OCI-M1 (cell line): Measurements from ENCODE around the gene BBOF1.
"Not testable (repeated sequence)": the region's sequence is repeated elsewhere in the genome, so short reads cannot be mapped to it uniquely, and the experiment has no call there.

Experiments
- DNase-seq: peaks from one replicate; lab custom pipeline; 2025; lab: John Stamatoyannopoulos, UW

Gene BBOF1, protein sequence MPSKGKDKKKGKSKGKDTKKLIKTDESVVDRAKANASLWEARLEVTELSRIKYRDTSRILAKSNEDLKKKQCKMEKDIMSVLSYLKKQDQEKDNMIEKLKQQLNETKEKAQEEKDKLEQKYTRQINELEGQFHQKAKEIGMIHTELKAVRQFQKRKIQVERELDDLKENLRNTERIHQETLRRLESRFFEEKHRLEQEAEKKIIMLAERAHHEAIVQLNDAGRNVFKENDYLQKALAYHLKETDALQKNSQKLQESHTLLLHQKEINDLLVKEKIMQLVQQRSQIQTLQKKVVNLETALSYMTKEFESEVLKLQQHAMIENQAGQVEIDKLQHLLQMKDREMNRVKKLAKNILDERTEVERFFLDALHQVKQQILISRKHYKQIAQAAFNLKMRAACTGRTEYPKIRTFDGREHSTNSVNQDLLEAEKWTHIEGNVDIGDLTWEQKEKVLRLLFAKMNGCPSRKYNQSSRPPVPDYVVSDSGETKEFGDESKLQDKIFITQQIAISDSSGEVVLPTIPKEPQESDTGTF

DNA sequence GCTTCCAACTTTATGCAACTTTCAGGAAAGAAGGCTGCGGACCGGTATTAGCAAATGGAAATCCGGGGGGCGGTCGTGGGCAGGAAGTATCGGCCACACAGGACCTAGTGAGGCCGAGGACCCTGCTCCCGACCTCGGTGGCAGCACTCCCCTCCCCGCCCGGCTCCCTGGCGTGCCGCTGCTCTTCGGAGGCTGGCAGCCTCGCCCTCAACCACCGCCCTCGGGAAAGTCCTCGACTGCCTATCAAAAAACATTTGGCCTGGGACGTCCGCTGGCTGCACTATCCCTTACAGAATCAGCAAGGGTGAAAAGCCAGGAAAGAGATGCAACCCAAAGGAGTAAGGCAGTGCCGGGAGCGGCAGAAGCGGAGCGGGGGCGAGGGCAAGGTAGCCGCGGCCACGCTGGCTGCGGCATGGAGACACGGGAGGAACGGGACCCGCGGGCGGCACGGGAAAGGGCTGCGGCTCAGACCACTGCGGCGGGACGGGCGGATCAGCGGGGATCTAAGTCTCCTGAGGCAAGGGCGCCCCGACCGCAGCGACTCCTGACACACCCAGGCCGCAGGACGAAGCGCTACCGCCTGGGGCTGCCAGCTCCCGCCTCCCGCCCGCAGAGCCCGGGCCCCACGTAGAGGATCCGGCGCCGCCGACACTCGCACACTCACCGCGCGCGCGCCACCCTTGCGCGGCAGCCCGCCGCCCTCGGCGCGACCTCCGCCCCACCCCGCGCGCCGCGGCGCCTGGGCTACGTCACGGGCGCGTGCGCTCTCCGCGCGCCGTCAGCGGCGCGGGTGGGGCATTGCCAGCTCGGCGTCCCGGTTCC, at the start of gene BBOF1, which contains the start of gene ENTPD5:
Gene BBOF1 (plus strand): TSS at position 764 of the 822 bp plus-strand sequence. CDS start 130 bp downstream, outside the sequence.
Gene ENTPD5 (minus strand): TSS at position 703 of the 822 bp plus-strand sequence. CDS start 31,186 bp downstream, outside the sequence.
- DNase-seq: peak; percentile 84

- no peak for DNase-seq
Measured at GRCh38 chr14:73973497-73973896, 45.7 kb upstream of the BBOF1 start.

- DNase-seq: no peak
Measured at GRCh38 chr14:73976125-73976524, 43.0 kb upstream of the BBOF1 start.

GRCh38 chr14:73977896-73978295, 41.3 kb upstream of the BBOF1 start:
- DNase-seq: no peak

- no peak for DNase-seq
Measured at GRCh38 chr14:73988065-73988464, 31.1 kb upstream of the BBOF1 start.

- DNase-seq: not testable (repeated sequence)
Measured at GRCh38 chr14:73988656-73989055, 30.5 kb upstream of the BBOF1 start.

DNA sequence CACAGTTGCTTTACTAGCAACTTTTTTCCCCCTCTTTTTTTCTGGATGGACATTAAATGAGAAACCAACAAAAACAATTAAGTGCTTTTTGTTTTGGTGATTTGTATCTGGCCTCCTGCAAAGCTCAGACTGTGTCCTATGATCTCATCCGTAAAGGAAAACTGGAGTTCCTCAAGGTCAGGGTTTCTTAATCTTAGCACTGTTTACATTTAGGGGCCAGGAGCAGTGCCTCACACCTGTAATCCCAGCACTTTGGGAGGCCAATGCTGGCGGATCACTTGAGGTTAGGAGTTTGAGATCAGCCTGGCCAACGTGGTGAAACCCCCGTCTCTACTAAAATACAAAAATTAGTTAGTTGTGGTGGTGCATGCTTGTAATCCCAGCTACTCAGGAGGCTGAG, 28.1 kb upstream of the BBOF1 start:
- no peak for DNase-seq

DNA sequence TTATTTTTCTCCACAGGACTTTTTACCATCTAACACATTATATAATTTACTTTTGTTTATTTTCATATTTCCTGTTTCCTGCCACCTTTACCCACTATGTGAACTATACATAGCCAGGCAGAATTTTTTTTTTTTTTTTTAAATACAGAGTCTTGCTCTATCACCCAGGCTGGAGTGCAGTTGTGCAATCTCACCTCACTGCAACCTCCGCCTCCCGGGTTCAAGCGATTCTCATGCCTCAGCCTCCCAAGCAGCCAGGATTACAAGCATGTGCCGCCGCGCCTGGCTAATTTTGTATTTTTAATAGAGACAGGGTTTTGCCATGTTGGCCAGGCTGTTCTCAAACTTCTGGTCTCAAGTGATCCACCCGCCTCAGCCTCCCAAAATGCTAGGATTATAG, 24.2 kb upstream of the BBOF1 start:
- not testable (repeated sequence) for DNase-seq

DNA sequence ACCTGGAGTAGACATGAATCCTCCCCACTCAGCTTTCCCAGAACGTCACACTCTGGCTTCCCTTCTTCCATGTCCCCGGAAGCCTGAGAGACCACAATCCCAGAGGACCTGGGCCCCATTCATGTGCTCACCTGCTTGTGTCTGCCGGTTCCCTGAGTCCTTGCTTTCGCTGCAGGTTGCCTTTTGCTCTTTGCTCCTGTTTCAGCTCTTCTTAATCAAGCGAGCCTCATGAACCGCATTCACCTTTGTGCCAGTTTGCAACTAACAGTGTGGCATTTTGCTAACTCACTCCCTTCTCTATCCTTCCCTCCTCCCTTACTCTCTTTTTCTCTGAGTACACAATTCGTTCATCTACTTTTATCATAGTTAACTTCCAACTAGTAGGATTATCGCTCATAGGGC, 23.2 kb upstream of the BBOF1 start:
- no peak for DNase-seq

DNA sequence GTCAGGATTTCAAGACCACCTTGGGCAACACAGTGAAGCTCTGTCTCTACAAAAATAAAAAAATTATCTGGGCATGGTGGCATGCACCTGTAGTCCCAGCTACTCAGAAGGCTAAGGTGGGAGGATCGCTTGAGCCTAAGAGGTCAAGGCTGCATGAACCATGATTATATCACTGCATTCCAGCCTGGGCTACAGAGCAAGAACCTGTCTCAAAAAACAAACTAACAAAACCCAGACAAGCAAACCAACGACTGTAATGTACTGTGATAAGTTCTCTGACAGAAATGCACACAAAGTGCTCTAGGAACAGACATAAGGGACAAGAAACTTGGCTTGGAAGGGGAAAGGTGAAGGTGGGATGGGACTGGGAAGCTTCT, 22.4 kb upstream of the BBOF1 start:
- DNase-seq: no peak

- no peak for DNase-seq
Measured at GRCh38 chr14:73997108-73997943, 21.8 kb upstream of the BBOF1 start.

DNA sequence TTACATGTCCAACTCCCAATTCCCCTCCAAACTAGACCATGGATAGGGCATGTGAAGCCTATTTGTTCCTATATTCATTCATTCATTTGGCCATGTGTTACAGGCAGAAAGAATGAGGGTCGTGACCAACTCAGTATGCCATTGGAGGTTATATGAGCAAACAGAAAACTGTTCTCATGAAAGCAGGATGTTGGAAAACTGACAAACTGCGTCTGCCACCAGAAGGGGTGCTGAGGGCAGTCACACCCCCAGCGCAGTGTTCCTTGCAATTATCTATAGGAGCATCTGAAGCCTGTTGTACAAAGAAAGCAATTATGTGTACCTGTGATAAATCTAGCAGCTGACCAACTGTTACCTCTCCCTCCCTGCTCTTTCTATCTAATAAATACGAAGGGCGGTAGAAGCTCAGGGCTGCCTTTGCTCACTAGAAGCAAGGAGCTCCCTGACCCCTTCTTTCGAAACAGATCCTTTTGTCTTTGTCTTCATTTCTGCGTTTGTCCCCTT, 21.2 kb upstream of the BBOF1 start:
- no peak for DNase-seq

DNA sequence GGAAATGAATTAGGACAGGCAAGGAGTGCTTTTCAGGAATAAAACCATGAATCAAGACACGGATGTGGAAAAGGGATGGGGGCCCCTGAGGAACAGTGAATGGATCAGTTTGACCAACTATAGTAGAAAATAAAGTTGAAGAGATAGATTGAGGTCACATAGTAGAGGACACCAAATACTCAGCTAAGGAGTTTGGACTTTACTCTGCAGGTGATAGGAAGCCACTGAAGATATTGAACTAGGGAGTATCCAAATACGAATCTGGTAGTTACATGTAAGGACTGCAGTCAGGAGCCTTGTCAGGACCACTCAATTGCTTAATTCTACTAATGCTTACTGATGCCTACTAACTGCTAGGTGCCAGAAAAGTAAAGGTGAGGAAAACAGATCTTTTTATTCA, 20.4 kb upstream of the BBOF1 start:
- DNase-seq: no peak

DNA sequence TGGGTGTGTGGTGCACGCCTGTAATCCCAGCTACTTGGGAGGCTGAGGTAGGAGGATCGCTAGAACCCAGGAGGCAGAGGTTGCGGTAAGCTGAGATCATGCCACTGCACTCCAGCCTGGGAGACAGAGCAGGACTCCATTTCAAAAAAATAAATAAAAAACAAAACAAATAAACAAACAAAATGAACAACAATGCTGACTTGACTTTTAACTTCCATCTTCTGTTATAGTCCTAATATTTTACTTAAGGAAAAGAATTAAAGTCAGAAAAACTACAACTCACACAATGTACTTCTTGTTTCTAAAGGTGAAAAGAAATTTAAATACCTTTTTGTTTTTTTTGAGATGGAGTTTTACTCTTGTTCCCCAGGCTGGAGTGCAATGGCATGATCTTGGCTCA, 13.5 kb upstream of the BBOF1 start:
- DNase-seq: not testable (repeated sequence)

DNA sequence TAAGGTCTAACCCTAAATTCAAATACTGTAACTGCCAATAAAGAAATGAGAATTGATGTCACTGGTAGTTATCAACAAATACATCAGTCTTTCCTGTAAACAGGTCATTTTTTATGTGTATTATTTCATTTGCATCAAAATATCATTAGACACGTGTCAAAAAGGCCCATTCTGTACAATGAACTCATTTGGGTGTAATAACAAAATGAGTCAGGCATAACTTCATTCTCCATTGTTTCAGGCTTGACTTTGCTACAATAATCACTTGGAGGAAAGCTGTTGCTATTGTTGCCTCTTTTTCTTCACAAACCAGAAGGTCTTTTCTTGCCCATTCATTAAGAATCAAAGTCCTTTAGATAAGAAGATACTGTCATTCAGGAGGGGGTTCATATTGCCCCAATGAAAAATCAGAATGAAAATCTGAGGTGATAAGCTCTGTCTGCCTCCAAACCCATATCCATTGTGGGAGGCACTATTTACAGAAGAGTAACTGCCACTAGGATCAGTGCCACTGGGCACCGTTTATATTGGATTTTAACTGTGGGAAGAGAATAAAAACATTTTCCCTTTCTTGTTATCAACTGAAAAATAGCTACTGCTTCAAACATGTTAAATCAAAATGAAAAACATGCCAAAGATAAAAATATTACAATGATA, 10.2 kb upstream of the BBOF1 start:
- DNase-seq: no peak

GRCh38 chr14:74014299-74014698, 4.8 kb upstream of the BBOF1 start:
- DNase-seq: no peak

DNA sequence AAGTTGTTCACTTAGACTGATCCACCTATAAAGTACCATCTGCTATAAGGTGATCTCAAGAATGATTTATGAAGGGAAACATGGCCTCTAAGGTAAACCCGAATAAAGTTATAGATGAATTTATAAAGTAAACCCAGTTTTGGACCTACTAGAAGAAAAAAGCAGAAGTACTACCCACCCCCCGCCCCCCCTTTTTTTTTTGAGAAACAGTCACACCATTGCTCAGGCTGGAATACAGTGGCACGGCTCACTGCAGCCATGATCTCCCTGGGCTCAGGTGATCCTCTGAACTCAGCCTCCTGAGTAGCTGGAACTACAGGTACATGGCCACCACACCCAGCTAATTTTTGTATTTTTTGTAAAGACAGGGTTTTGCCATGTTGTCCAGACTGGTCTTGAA, 4.0 kb upstream of the BBOF1 start:
- DNase-seq: peak; percentile 50

GRCh38 chr14:74015963-74016362, 3.2 kb upstream of the BBOF1 start:
- DNase-seq: peak; percentile 60

GRCh38 chr14:74018174-74018585, 969 bp upstream of the BBOF1 start:
- DNase-seq: peak; percentile 66

GRCh38 chr14:74019408-74020137, 424 bp downstream of the BBOF1 start:
- peak; percentile 23 for DNase-seq
